Measurements from ENCODE around the gene TIMMDC1.

DNA sequence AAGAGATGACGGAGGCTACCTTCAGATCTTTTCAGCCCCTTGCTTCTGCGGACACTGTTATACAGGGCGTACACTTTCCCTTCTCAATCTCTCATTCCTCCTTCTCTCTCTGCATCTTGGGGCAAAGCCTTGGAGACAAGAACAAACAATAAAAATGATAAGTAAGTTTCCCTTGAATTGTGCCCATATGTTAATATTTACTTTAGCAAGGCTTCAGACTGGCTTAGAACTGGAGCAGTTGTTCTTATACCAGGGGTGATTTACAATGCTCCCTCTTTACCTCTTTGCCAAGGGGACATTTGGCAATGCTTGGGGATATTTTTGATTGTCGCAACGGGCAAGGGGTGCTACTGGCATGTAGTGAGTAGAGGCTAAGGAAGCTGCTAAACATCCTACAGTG is 29.4 kb downstream of the TIMMDC1 start:
- TF ChIP-seq, protein P1, sequence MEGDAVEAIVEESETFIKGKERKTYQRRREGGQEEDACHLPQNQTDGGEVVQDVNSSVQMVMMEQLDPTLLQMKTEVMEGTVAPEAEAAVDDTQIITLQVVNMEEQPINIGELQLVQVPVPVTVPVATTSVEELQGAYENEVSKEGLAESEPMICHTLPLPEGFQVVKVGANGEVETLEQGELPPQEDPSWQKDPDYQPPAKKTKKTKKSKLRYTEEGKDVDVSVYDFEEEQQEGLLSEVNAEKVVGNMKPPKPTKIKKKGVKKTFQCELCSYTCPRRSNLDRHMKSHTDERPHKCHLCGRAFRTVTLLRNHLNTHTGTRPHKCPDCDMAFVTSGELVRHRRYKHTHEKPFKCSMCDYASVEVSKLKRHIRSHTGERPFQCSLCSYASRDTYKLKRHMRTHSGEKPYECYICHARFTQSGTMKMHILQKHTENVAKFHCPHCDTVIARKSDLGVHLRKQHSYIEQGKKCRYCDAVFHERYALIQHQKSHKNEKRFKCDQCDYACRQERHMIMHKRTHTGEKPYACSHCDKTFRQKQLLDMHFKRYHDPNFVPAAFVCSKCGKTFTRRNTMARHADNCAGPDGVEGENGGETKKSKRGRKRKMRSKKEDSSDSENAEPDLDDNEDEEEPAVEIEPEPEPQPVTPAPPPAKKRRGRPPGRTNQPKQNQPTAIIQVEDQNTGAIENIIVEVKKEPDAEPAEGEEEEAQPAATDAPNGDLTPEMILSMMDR (IDR thresholded peaks at IDR 0.05) = no peak
- TF ChIP-seq POLR2A (IDR thresholded peaks at IDR 0.05) = no peak
